Liver (tissue), 9 donors: ENCODE data around the gene KIRREL1. TPM values are rescaled to one million over a fixed set of nuclear protein-coding genes. Genes with fewer than 3 reads are reported as not detected.

Source experiments
- DNase-seq: peaks from one replicate; pipeline ENCODE4 v3.0.0-alpha.2; 2017; ENCODE audit warnings: low spot score
- H3K27ac ChIP-seq, 2 donors: one replicate each; pipeline ENCODE4 v1.7.0; 2013; ENCODE audit warnings: inconsistent platforms in 2 of 2, low read length in 2 of 2, control low read depth in 1 of 2, low read depth in 1 of 2, mild to moderate bottlenecking in 1 of 2
- H3K27me3 ChIP-seq, 4 donors: one replicate each; pipeline versions ENCODE4 v1.6.1 to v1.7.0; 2013; ENCODE audit warnings: low read length in 3 of 4, inconsistent platforms in 1 of 4, mild to moderate bottlenecking in 1 of 4, moderate library complexity in 1 of 4; ENCODE audit not compliant: control insufficient read depth in 4 of 4, insufficient read depth in 4 of 4
- H3K36me3 ChIP-seq, 4 donors: one replicate each; pipeline versions ENCODE4 v1.6.1 to v1.7.0; 2013; ENCODE audit warnings: low read length in 3 of 4, mild to moderate bottlenecking in 3 of 4, low read depth in 1 of 4, moderate library complexity in 1 of 4; ENCODE audit not compliant: control insufficient read depth in 4 of 4, insufficient read depth in 3 of 4
- H3K4me1 ChIP-seq, 4 donors: one replicate each; pipeline versions ENCODE4 v1.6.1 to v1.7.0; 2013; ENCODE audit warnings: low read length in 3 of 4, mild to moderate bottlenecking in 3 of 4, moderate library complexity in 1 of 4; ENCODE audit not compliant: control insufficient read depth in 4 of 4, insufficient read depth in 4 of 4
- H3K4me3 ChIP-seq, 3 donors: one replicate each; pipeline versions ENCODE4 v1.6.1 to v1.7.0; 2013; ENCODE audit warnings: low read length in 3 of 3, control low read depth in 1 of 3, low read depth in 1 of 3, mild to moderate bottlenecking in 1 of 3
- H3K9ac ChIP-seq, 2 donors: one replicate each; pipeline ENCODE4 v1.7.0; 2013; ENCODE audit warnings: low read length in 2 of 2, mild to moderate bottlenecking in 2 of 2, moderate library complexity in 2 of 2, control low read depth in 1 of 2, low read depth in 1 of 2
- H3K9me3 ChIP-seq, 4 donors: one replicate each; pipeline versions ENCODE4 v1.6.1 to v1.7.0; 2013; ENCODE audit warnings: low read length in 3 of 4; ENCODE audit not compliant: control insufficient read depth in 4 of 4
- ATF3 ChIP-seq: IDR thresholded peaks from 2 replicates; pipeline ENCODE4 v1.6.1; 2016; ENCODE audit warnings: antibody characterized with exemption
- EGR1 ChIP-seq, 2 donors: IDR thresholded peaks; 2 replicates each; pipeline ENCODE4 v1.6.1; 2016 to 2018; ENCODE audit warnings: antibody characterized with exemption in 2 of 2, low read depth in 2 of 2
- FOXA1 ChIP-seq: IDR thresholded peaks from 2 replicates; pipeline ENCODE4 v1.6.1; 2016; ENCODE audit warnings: antibody characterized with exemption
- FOXA2 ChIP-seq: IDR thresholded peaks from 2 replicates; pipeline ENCODE4 v1.6.1; 2016; ENCODE audit warnings: antibody characterized with exemption
- GABPA ChIP-seq, 2 donors: IDR thresholded peaks in 1 of 2; conservative IDR thresholded peaks in 1 of 2; 2 replicates each; pipeline ENCODE4 v1.6.1; 2016; ENCODE audit warnings: antibody characterized with exemption in 2 of 2, mild to moderate bottlenecking in 1 of 2, moderate library complexity in 1 of 2
- HNF4A ChIP-seq, 2 donors: conservative IDR thresholded peaks; 2 replicates each; pipeline ENCODE4 v1.6.1; 2016; ENCODE audit warnings: antibody characterized with exemption in 2 of 2, mild to moderate bottlenecking in 2 of 2
- HNF4G ChIP-seq: IDR thresholded peaks from 2 replicates; pipeline ENCODE4 v1.6.1; 2016; ENCODE audit warnings: antibody characterized with exemption
- JUND ChIP-seq, 2 donors: IDR thresholded peaks; 2 replicates each; pipeline ENCODE4 v1.6.1; 2016; ENCODE audit warnings: antibody characterized with exemption in 2 of 2
- RAD21 ChIP-seq, 2 donors: IDR thresholded peaks; 2 replicates each; pipeline ENCODE4 v1.6.1; 2016; ENCODE audit warnings: antibody characterized with exemption in 2 of 2, mild to moderate bottlenecking in 2 of 2
- REST ChIP-seq: IDR thresholded peaks from 2 replicates; pipeline ENCODE4 v1.6.1; 2016; ENCODE audit warnings: antibody characterized with exemption, mild to moderate bottlenecking
- RXRA ChIP-seq, 2 donors: IDR thresholded peaks; 2 replicates each; pipeline ENCODE4 v1.6.1; 2017 to 2018; ENCODE audit warnings: antibody characterized with exemption in 2 of 2, mild to moderate bottlenecking in 1 of 2
- SP1 ChIP-seq: IDR thresholded peaks from 2 replicates; pipeline ENCODE4 v1.6.1; 2018; ENCODE audit warnings: antibody characterized with exemption, mild to moderate bottlenecking
- YY1 ChIP-seq: IDR thresholded peaks from 2 replicates; pipeline ENCODE4 v1.6.1; 2016; ENCODE audit warnings: antibody characterized with exemption, mild to moderate bottlenecking
- ZBTB33 ChIP-seq: IDR thresholded peaks from 2 replicates; pipeline ENCODE4 v1.6.1; 2016; ENCODE audit warnings: antibody characterized with exemption
- WGBS: extraction: QIAGEN DNeasy Blood & Tissue Kit; methylation state at CpG from one replicate; pipeline ENCODE4 v1.1.7; 2013; 5-methylcytosine and 5-hydroxymethylcytosine counted together
- polyA plus RNA-seq, 2 donors: library from polyadenylated mRNA; stranded (reverse) in 1 of 2; unstranded in 1 of 2; fragments of 200-250 nt in 1 of 2; fragments of >200 nt in 1 of 2; fragmentation: Nextera tagmentation in 1 of 2; extraction: Ambion mirVana in 1 of 2; gene quantifications; one replicate each; pipeline versions ENCODE4 v1.2.1 to v1.2.3, GENCODE V29; 2013 to 2015
- total RNA-seq, 2 donors: library from RNA; depleted of rRNA; stranded (reverse); fragments of >200 nt; gene quantifications; one replicate each; pipeline ENCODE4 v1.2.3, GENCODE V29; 2014
- TF ChIP-seq, protein P1 (sequence below): fragments of 150-350 bp; IDR thresholded peaks from 2 replicates; pipeline ENCODE4 v1.5.1; 2017; ENCODE audit warnings: improper control_type of control experiment, low read depth, low read length; ENCODE audit not compliant: missing input control
- TF ChIP-seq, protein P2 (sequence below): IDR thresholded peaks from 2 replicates; pipeline ENCODE4 v1.6.1; 2016; ENCODE audit warnings: antibody characterized with exemption
- donor health status: healthy.
- donor health status: healthy.
- donor health status: healthy.
- donor health status: healthy.
- donor health status: healthy.

KIRREL1 gene
- total and polyA plus RNA-seq, 4 donors, result 0.82 to 6.0 (median 3.1) TPM

GRCh38 chr1:158093376-158093775 lies 99.9 kb downstream of the KIRREL1 start (continued):
- TF ChIP-seq, protein P1, sequence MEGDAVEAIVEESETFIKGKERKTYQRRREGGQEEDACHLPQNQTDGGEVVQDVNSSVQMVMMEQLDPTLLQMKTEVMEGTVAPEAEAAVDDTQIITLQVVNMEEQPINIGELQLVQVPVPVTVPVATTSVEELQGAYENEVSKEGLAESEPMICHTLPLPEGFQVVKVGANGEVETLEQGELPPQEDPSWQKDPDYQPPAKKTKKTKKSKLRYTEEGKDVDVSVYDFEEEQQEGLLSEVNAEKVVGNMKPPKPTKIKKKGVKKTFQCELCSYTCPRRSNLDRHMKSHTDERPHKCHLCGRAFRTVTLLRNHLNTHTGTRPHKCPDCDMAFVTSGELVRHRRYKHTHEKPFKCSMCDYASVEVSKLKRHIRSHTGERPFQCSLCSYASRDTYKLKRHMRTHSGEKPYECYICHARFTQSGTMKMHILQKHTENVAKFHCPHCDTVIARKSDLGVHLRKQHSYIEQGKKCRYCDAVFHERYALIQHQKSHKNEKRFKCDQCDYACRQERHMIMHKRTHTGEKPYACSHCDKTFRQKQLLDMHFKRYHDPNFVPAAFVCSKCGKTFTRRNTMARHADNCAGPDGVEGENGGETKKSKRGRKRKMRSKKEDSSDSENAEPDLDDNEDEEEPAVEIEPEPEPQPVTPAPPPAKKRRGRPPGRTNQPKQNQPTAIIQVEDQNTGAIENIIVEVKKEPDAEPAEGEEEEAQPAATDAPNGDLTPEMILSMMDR, result no peak
- no peak for TF ChIP-seq JUND (IDR thresholded peaks at IDR 0.05)
- TF ChIP-seq FOXA1, result no peak
- no peak for TF ChIP-seq YY1

GRCh38 chr1:158094571-158094970 lies 101.1 kb downstream of the KIRREL1 start:
- TF ChIP-seq FOXA1, result no peak
- no peak for TF ChIP-seq ATF3
- TF ChIP-seq SP1, result no peak
- TF ChIP-seq HNF4A (conservative IDR thresholded peaks at IDR 0.05), result no peak
- TF ChIP-seq EGR1 (IDR thresholded peaks at IDR 0.05; ENCODE audit: low read depth in 2 of 2), result no peak
- TF ChIP-seq FOXA2, result no peak
- TF ChIP-seq HNF4G, result no peak
- no peak for TF ChIP-seq GABPA (IDR thresholded peaks at IDR 0.05 in 1 of 2, conservative IDR thresholded peaks at IDR 0.05 in 1 of 2)
- TF ChIP-seq, protein P2, sequence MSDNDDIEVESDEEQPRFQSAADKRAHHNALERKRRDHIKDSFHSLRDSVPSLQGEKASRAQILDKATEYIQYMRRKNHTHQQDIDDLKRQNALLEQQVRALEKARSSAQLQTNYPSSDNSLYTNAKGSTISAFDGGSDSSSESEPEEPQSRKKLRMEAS, result no peak
- TF ChIP-seq ZBTB33, result no peak
- TF ChIP-seq REST, result no peak
- TF ChIP-seq RAD21 (IDR thresholded peaks at IDR 0.05), result no peak
- TF ChIP-seq YY1, result no peak
- TF ChIP-seq JUND (IDR thresholded peaks at IDR 0.05), result no peak
- TF ChIP-seq RXRA (IDR thresholded peaks at IDR 0.05), result no peak
- Histone ChIP-seq H3K27ac (no peak overlapping the region), H3K4me1 (no peaks in the 10 kb centered on the region), H3K4me3 (no peak overlapping the region), H3K36me3 (no peaks in the 10 kb centered on the region), H3K9ac (no peak overlapping the region), H3K9me3 (no peaks in the 10 kb centered on the region), H3K27me3 (no peaks in the 10 kb centered on the region)
- no peak for DNase-seq
- WGBS, result 93% methylated on average over 14 of the region's 14 CpGs
